Measurements from ENCODE around the gene PLCB4.

PLCB4 gene

GRCh38 chr20:9424551-9424950 is 355.7 kb downstream of the PLCB4 start:
- Histone ChIP-seq H3K9me3 (no peaks in the 10 kb centered on the region), H3K27ac (no peak overlapping the region), H3K4me3 (no peak overlapping the region), H3K36me3 (peaks cover 3 to 13% (median 9%) of the 10 kb centered on the region in 3 donors), H3K4me1 (peaks cover 0 to 13% (median 0%) of the 10 kb centered on the region in 4 donors), H3K27me3 (no peaks in the 10 kb centered on the region)
- DNase-seq, result no peak
- intact Hi-C loops (cut with DNase I; ENCODE audit: low total_unique reads), result no loop called here
- TF ChIP-seq, protein P1, sequence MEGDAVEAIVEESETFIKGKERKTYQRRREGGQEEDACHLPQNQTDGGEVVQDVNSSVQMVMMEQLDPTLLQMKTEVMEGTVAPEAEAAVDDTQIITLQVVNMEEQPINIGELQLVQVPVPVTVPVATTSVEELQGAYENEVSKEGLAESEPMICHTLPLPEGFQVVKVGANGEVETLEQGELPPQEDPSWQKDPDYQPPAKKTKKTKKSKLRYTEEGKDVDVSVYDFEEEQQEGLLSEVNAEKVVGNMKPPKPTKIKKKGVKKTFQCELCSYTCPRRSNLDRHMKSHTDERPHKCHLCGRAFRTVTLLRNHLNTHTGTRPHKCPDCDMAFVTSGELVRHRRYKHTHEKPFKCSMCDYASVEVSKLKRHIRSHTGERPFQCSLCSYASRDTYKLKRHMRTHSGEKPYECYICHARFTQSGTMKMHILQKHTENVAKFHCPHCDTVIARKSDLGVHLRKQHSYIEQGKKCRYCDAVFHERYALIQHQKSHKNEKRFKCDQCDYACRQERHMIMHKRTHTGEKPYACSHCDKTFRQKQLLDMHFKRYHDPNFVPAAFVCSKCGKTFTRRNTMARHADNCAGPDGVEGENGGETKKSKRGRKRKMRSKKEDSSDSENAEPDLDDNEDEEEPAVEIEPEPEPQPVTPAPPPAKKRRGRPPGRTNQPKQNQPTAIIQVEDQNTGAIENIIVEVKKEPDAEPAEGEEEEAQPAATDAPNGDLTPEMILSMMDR (IDR thresholded peaks at IDR 0.05), result no peak

GRCh38 chr20:9427430-9428291 is 358.8 kb downstream of the PLCB4 start:
- Histone ChIP-seq H3K9me3 (no peaks in the 10 kb centered on the region), H3K4me3 (no peak overlapping the region), H3K36me3 (peaks cover 0 to 10% (median 6%) of the 10 kb centered on the region in 3 donors), H3K4me1 (peaks cover 0 to 3% (median 0%) of the 10 kb centered on the region in 4 donors), H3K27ac (no peak overlapping the region), H3K27me3 (no peaks in the 10 kb centered on the region)
- TF ChIP-seq, protein P1 (IDR thresholded peaks at IDR 0.05), result no peak
- intact Hi-C loops (cut with DNase I; ENCODE audit: low total_unique reads), result no loop called here
- DNase-seq, result no peak

DNA sequence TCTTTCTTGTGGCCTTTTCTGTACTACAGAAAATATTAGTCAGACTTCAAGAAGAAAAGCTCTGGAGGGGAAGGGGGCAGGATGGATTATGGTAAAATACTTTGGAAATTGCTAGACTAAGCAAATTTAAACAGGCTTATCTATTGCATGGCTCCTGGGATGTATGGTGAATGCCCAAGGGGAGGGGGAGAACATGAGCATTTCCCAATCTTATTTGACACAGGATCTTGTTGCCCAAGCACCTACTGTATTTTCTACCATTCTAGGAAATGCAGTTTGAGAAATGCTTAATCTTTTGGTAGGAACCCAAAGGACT is 359.4 kb downstream of the PLCB4 start:
- H3K27me3 ChIP-seq, result no peaks in the 10 kb centered on the region
- no peaks in the 10 kb centered on the region for H3K9me3 ChIP-seq
- no peaks in the 10 kb centered on the region for H3K4me1 ChIP-seq
- TF ChIP-seq, protein P1 (IDR thresholded peaks at IDR 0.05), result no peak
- H3K27ac ChIP-seq, result no peak overlapping the region
- peaks cover 0 to 14% (median 6%) of the 10 kb centered on the region in 3 donors for H3K36me3 ChIP-seq
- no peak for DNase-seq
- H3K4me3 ChIP-seq, result no peak overlapping the region
- intact Hi-C loops (cut with DNase I; ENCODE audit: low total_unique reads), result no loop called here

DNA sequence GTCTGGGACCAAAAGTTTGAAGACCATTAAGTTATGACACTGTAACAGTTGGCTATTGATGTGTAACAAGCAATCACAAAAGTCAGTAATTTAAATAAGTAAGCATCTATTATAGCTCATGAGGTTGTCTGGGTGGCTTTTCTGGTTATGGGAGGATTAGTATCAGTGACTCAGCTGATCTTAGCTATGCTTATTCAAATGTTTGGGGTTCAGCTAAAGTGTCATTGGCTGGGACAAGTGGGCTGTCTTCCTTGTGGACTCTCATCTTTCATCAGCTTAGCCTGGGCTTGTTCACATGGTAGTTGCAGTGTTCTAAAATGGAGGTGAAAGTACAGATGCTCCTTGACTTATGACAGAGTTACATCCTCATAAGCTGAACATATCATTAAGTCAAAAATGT is 370.9 kb downstream of the PLCB4 start:
- intact Hi-C loops (cut with DNase I; ENCODE audit: low total_unique reads), result no loop called here
- H3K27me3 ChIP-seq, result no peaks in the 10 kb centered on the region
- DNase-seq, result no peak
- H3K36me3 ChIP-seq, result peaks cover 43 to 60% (median 52%) of the 10 kb centered on the region in 3 donors
- no peak overlapping the region for H3K4me3 ChIP-seq
- TF ChIP-seq, protein P1 (IDR thresholded peaks at IDR 0.05), result no peak
- H3K27ac ChIP-seq, result no peak overlapping the region
- no peaks in the 10 kb centered on the region for H3K9me3 ChIP-seq
- no peaks in the 10 kb centered on the region for H3K4me1 ChIP-seq

GRCh38 chr20:9440892-9441291 is 372.0 kb downstream of the PLCB4 start:
- Histone ChIP-seq H3K27me3 (no peaks in the 10 kb centered on the region), H3K4me3 (no peak overlapping the region), H3K27ac (no peak overlapping the region), H3K9me3 (no peaks in the 10 kb centered on the region), H3K36me3 (peaks cover 44 to 60% (median 54%) of the 10 kb centered on the region in 3 donors), H3K4me1 (no peaks in the 10 kb centered on the region)
- TF ChIP-seq, protein P1 (IDR thresholded peaks at IDR 0.05), result no peak
- intact Hi-C loops (cut with DNase I; ENCODE audit: low total_unique reads), result no loop called here
- DNase-seq, result no peak
